T-helper 17 cell (primary cell): ENCODE measurements around the gene PLCH1. TPM values are rescaled to one million over a fixed set of nuclear protein-coding genes. Genes with fewer than 3 reads are reported as not detected.
A peak's percentile ranks its signal among the peaks of the same experiment; 100 is the strongest.

Experiments used
- ATAC-seq: fragments of 150-1000 bp; cut with Tn5 transposase; 2 replicates; pipeline ENCODE4 v1.10.0; 2021; ENCODE audit warnings: mild to moderate bottlenecking, moderate library complexity
- DNase-seq, 3 donors: peaks; one replicate each; pipeline versions ENCODE4 v3.0.0 to v3.0.0-alpha.2; 2020 to 2021
- H3K9me3 ChIP-seq: one replicate; pipeline ENCODE4 v1.7.0; 2013; ENCODE audit warnings: low read length, mild to moderate bottlenecking; ENCODE audit not compliant: control insufficient read depth, poor library complexity, severe bottlenecking
- H3K27ac Mint-ChIP-seq: one replicate; pipeline ENCODE4 v1.8.0; 2022; ENCODE audit warnings: mild to moderate bottlenecking, moderate library complexity, mixed read lengths
- H3K27me3 Mint-ChIP-seq: one replicate; pipeline ENCODE4 v1.8.0; 2022; ENCODE audit warnings: mixed read lengths
- H3K36me3 Mint-ChIP-seq: one replicate; pipeline ENCODE4 v1.8.0; 2022; ENCODE audit warnings: low read depth, mixed read lengths
- H3K4me1 Mint-ChIP-seq: one replicate; pipeline ENCODE4 v1.8.0; 2022; ENCODE audit warnings: mild to moderate bottlenecking, mixed read lengths
- H3K4me3 Mint-ChIP-seq: one replicate; pipeline ENCODE4 v1.8.0; 2022; ENCODE audit warnings: mild to moderate bottlenecking, moderate library complexity, mixed read lengths
- total RNA-seq, 4 donors: library from RNA in 2 of 4; stranded (reverse) in 2 of 4; gene quantifications; one replicate each; pipeline ENCODE4 v1.2.3 and lab custom pipeline; 2022 to 2026

Gene PLCH1
- total RNA-seq, 2 donors from 2014 or later: 0.15 to 0.83 TPM

- Mint-ChIP-seq H3K27ac (no peak overlapping the region), H3K27me3 (no peaks in the 10 kb centered on the region), H3K4me3 (no peak overlapping the region), H3K36me3 (peaks cover 3% of the 10 kb centered on the region), H3K4me1 (no peaks in the 10 kb centered on the region)
- no peak for DNase-seq
- H3K9me3 ChIP-seq: no peaks in the 10 kb centered on the region
- ATAC-seq: no peak
These were observed 19.1 kb upstream of the PLCH1 start for GRCh38 chr3:155763870-155764463.

DNA sequence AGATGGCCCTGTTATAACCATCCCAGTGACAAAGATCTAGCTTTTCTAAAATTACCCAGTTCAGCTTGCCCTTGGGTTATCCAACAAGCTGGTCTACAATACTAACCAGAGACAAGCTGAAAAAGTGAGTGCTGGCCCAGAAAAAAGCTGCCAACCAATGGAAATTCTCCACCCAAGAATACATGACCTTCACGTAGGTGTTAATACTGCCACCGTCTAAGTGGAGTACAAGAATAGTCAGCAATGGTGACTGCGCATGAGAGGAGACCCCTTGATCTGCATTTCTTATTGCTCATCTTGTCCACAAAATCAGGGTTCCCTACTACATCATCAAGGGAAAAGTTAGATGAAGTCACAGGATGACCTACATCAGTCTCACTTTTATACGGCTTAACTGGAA lies 15.8 kb upstream of the PLCH1 start:
- Mint-ChIP-seq H3K4me1 (no peaks in the 10 kb centered on the region), H3K27me3 (no peaks in the 10 kb centered on the region), H3K4me3 (no peak overlapping the region), H3K36me3 (peaks cover 3% of the 10 kb centered on the region), H3K27ac (no peak overlapping the region)
- no peaks in the 10 kb centered on the region for H3K9me3 ChIP-seq
- ATAC-seq (no peak), DNase-seq (no peak)

DNA sequence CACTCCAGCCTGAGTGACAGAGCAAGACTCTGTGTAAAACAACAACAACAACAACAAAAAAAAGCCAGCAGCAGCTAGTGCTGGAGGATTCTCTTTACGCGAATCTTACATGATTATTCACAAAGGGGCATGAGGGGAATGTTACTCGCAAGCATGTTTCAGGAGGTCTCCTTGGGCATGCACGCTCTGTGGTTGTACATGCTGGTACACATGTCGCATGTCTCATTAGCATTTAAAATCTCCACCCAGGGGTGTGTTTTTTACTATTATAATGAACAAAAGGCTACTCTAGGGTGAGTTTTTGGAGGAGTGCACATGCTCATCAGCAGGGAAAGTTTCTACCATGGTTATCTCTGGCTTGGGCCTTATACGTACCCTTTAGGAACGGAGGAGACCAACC lies 12.7 kb upstream of the PLCH1 start:
- H3K9me3 ChIP-seq: no peaks in the 10 kb centered on the region
- Mint-ChIP-seq H3K27ac (no peak overlapping the region), H3K4me1 (no peaks in the 10 kb centered on the region), H3K27me3 (no peaks in the 10 kb centered on the region), H3K36me3 (peaks cover 3% of the 10 kb centered on the region), H3K4me3 (no peak overlapping the region)
- DNase-seq: no peak
- no peak for ATAC-seq

GRCh38 chr3:155753038-155753639 lies 8.3 kb upstream of the PLCH1 start:
- ATAC-seq (no peak), DNase-seq (no peak)
- H3K4me3 Mint-ChIP-seq: no peak overlapping the region
- H3K36me3 Mint-ChIP-seq: no peaks in the 10 kb centered on the region
- no peaks in the 10 kb centered on the region for H3K27me3 Mint-ChIP-seq
- no peaks in the 10 kb centered on the region for H3K9me3 ChIP-seq
- H3K27ac Mint-ChIP-seq: no peak overlapping the region
- H3K4me1 Mint-ChIP-seq: no peaks in the 10 kb centered on the region

- ATAC-seq: no peak
- Mint-ChIP-seq H3K4me3 (no peak overlapping the region), H3K27ac (no peak overlapping the region), H3K4me1 (peaks cover 16% of the 10 kb centered on the region), H3K36me3 (no peaks in the 10 kb centered on the region), H3K27me3 (peaks cover 20% of the 10 kb centered on the region)
- H3K9me3 ChIP-seq: no peaks in the 10 kb centered on the region
- no peak for DNase-seq
These were observed 3.9 kb upstream of the PLCH1 start for GRCh38 chr3:155748611-155749365.

DNA sequence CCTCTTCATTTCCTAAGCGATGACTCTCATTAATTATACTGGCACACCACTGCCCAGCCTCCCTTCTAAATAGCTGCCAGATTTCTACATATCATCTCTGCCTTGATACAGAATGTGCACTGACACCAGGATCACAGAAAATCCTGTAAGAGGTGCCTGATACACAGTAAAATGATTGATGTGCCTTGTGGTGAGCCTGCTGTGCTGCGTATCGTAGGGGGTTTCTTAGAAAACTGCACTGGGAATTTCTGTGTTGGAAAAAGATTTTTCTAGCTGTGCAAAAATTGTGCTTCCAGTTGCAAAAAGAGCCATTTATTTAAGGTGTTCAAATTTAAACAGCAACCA lies 3.0 kb upstream of the PLCH1 start:
- H3K9me3 ChIP-seq: no peaks in the 10 kb centered on the region
- Mint-ChIP-seq H3K27me3 (peaks cover 24% of the 10 kb centered on the region), H3K36me3 (no peaks in the 10 kb centered on the region), H3K4me3 (no peak overlapping the region), H3K27ac (no peak overlapping the region), H3K4me1 (peaks cover 19% of the 10 kb centered on the region)
- ATAC-seq (no peak), DNase-seq (no peak)

- ATAC-seq (no peak), DNase-seq (no peak)
- H3K9me3 ChIP-seq: no peaks in the 10 kb centered on the region
- no peak overlapping the region for H3K27ac Mint-ChIP-seq
- peaks cover 28% of the 10 kb centered on the region for H3K27me3 Mint-ChIP-seq
- no peaks in the 10 kb centered on the region for H3K36me3 Mint-ChIP-seq
- H3K4me3 Mint-ChIP-seq: no peak overlapping the region
- H3K4me1 Mint-ChIP-seq: peaks cover 19% of the 10 kb centered on the region
These were observed 2.5 kb upstream of the PLCH1 start for GRCh38 chr3:155747286-155747945.

- Mint-ChIP-seq H3K36me3 (no peaks in the 10 kb centered on the region), H3K27me3 (peaks cover 30% of the 10 kb centered on the region), H3K4me1 (peaks cover 19% of the 10 kb centered on the region), H3K4me3 (no peak overlapping the region), H3K27ac (no peak overlapping the region)
- DNase-seq: no peak
- no peak for ATAC-seq
- no peaks in the 10 kb centered on the region for H3K9me3 ChIP-seq
These were observed 1.8 kb upstream of the PLCH1 start for GRCh38 chr3:155746703-155747102.

GRCh38 chr3:155745795-155746550 lies 1.1 kb upstream of the PLCH1 start:
- no peaks in the 10 kb centered on the region for H3K9me3 ChIP-seq
- no peak overlapping the region for H3K27ac Mint-ChIP-seq
- peaks cover 34% of the 10 kb centered on the region for H3K27me3 Mint-ChIP-seq
- ATAC-seq: peak; percentile 11
- peaks cover 19% of the 10 kb centered on the region for H3K4me1 Mint-ChIP-seq
- DNase-seq: no peak
- peak overlapping the region; percentile 63 for H3K4me3 Mint-ChIP-seq
- no peaks in the 10 kb centered on the region for H3K36me3 Mint-ChIP-seq

GRCh38 chr3:155744010-155744625 lies 753 bp downstream of the PLCH1 start:
- peak in 2 of 3 donors; percentile 7 to 12 for DNase-seq
- Mint-ChIP-seq H3K27me3 (peaks cover 48% of the 10 kb centered on the region), H3K36me3 (no peaks in the 10 kb centered on the region), H3K4me1 (peaks cover 19% of the 10 kb centered on the region), H3K27ac (peak overlapping the region; percentile 94), H3K4me3 (peak overlapping the region; percentile 95)
- ATAC-seq: peak; percentile 36
- no peaks in the 10 kb centered on the region for H3K9me3 ChIP-seq

GRCh38 chr3:155743606-155744005 lies 1.3 kb downstream of the PLCH1 start:
- Mint-ChIP-seq H3K36me3 (no peaks in the 10 kb centered on the region), H3K27ac (peak overlapping the region; percentile 94), H3K27me3 (peaks cover 51% of the 10 kb centered on the region), H3K4me3 (peak overlapping the region; percentile 95), H3K4me1 (peaks cover 19% of the 10 kb centered on the region)
- DNase-seq (no peak), ATAC-seq (no peak)
- no peaks in the 10 kb centered on the region for H3K9me3 ChIP-seq

DNA sequence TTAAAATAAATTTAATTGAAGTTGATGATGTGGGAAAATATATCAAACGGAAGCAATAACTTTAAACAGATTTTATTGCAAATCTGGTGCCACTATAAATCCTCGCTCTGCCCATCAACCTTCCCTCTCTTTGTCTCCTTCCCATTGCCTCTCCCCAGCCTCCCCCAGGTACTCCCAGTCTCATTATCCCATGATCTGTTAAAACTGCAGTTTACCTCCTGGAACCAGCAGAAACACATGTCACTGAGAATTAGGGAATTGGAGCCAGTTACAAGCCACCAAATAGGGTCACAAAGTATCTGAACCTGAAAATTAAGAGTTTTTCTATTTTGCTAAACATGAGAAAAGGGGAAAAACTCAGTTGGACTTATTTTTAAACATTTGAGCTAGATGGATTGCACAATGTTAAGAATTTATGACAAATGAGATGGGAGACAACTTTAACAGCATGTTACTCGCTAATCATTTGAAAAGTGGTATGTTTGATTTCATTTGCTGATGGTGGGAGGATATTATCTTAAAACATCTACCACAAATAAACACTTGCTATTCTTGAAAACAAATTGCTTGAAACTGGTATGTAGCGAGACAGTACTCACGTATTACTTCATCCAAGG lies 2.4 kb downstream of the PLCH1 start:
- H3K36me3 Mint-ChIP-seq: no peaks in the 10 kb centered on the region
- H3K4me1 Mint-ChIP-seq: peaks cover 19% of the 10 kb centered on the region
- no peak for DNase-seq
- ATAC-seq: no peak
- peaks cover 55% of the 10 kb centered on the region for H3K27me3 Mint-ChIP-seq
- no peaks in the 10 kb centered on the region for H3K9me3 ChIP-seq
- no peak overlapping the region for H3K27ac Mint-ChIP-seq
- H3K4me3 Mint-ChIP-seq: peak overlapping the region; percentile 95
